WTC11 (cell line): Measurements from ENCODE around the gene ZFP36L1. TPM values are rescaled to one million over a fixed set of nuclear protein-coding genes. Genes with fewer than 3 reads are reported as not detected.
"Not testable (repeated sequence)": the region's sequence is repeated elsewhere in the genome, so short reads cannot be mapped to it uniquely, and the experiment has no call there.

Experiments used
- ATAC-seq: fragments of 200-7000 bp; cut with Tn5 transposase; 2 replicates; pipeline ENCODE4 v1.10.0; 2021; ENCODE audit warnings: mild to moderate bottlenecking, moderate library complexity
- CTCF ChIA-PET: fragments of 300-600 bp; sonication (Branson Sonifier 250); formaldehyde crosslinking; loops from one replicate; lab custom pipeline; 2021; ENCODE audit warnings: antibody characterized with exemption; lab: Charles Lee
- POLR2A ChIA-PET: fragments of 350-600 bp; sonication (Branson Sonifier 250); formaldehyde crosslinking; loops from one replicate; lab custom pipeline; 2021; ENCODE audit warnings: antibody characterized with exemption; lab: Charles Lee
- DNase-seq: peaks from one replicate; pipeline ENCODE4 v3.0.0; 2021; ENCODE audit warnings: low spot score
- H3K27ac Mint-ChIP-seq: 2 replicates; pipeline ENCODE4 v1.8.0; 2021; ENCODE audit warnings: mixed read lengths
- H3K27me3 Mint-ChIP-seq: 2 replicates; pipeline ENCODE4 v1.8.0; 2021; ENCODE audit warnings: low read depth, mild to moderate bottlenecking, moderate library complexity, mixed read lengths
- H3K36me3 Mint-ChIP-seq: 2 replicates; pipeline ENCODE4 v1.8.0; 2021; ENCODE audit warnings: mixed read lengths
- H3K4me1 Mint-ChIP-seq: 2 replicates; pipeline ENCODE4 v1.8.0; 2022; ENCODE audit warnings: mixed read lengths
- H3K4me3 Mint-ChIP-seq: 2 replicates; pipeline ENCODE4 v1.8.0; 2021; ENCODE audit warnings: mild to moderate bottlenecking, moderate library complexity, mixed read lengths
- H3K9me3 Mint-ChIP-seq: 2 replicates; pipeline ENCODE4 v1.8.0; 2021; ENCODE audit warnings: mixed read lengths
- AR ChIP-seq: fragments of 250-450 bp; sonication (Bioruptor Pico); IDR thresholded peaks from 2 replicates; pipeline ENCODE4 v1.9.0; 2021; ENCODE audit warnings: mild to moderate bottlenecking
- ATF3 ChIP-seq: sonication (generic); formaldehyde crosslinking; conservative IDR thresholded peaks from 2 replicates; pipeline ENCODE4 v1.8.1; 2022; ENCODE audit warnings: mild to moderate bottlenecking, missing genetic modification reagents
- CBFB ChIP-seq: sonication (generic); formaldehyde crosslinking; IDR thresholded peaks from 2 replicates; pipeline ENCODE4 v1.8.1; 2022; ENCODE audit warnings: mild to moderate bottlenecking, low read depth, missing genetic modification reagents
- E2F5 ChIP-seq: sonication (generic); formaldehyde crosslinking; IDR thresholded peaks from 2 replicates; pipeline ENCODE4 v1.8.1; 2022; ENCODE audit warnings: mild to moderate bottlenecking, moderate library complexity, missing genetic modification reagents
- GTF2I ChIP-seq: fragments of 250-450 bp; sonication (Bioruptor Pico); conservative IDR thresholded peaks from 2 replicates; pipeline ENCODE4 v1.4.0; 2021; ENCODE audit warnings: mild to moderate bottlenecking
- HMGA2 ChIP-seq: fragments of 250-450 bp; sonication (Bioruptor Pico); IDR thresholded peaks from 2 replicates; pipeline ENCODE4 v1.4.0; 2021; ENCODE audit warnings: mild to moderate bottlenecking, moderate library complexity
- KAT7 ChIP-seq: sonication (generic); formaldehyde crosslinking; IDR thresholded peaks from 2 replicates; pipeline ENCODE4 v1.8.1; 2023; ENCODE audit warnings: missing genetic modification reagents, mild to moderate bottlenecking, borderline replicate concordance
- NR3C1 ChIP-seq: sonication (generic); formaldehyde crosslinking; conservative IDR thresholded peaks from 2 replicates; pipeline ENCODE4 v1.8.1; 2023; ENCODE audit warnings: low read depth, mild to moderate bottlenecking, missing genetic modification reagents
- OVOL2 ChIP-seq: fragments of 250-450 bp; sonication (Bioruptor Pico); IDR thresholded peaks from 2 replicates; pipeline ENCODE4 v1.9.0; 2021; ENCODE audit warnings: mild to moderate bottlenecking, borderline replicate concordance
- PRDM15 ChIP-seq: sonication (generic); formaldehyde crosslinking; IDR thresholded peaks from 2 replicates; pipeline ENCODE4 v1.8.0; 2022; ENCODE audit warnings: missing genetic modification reagents
- SMAD3 ChIP-seq: sonication (generic); formaldehyde crosslinking; IDR thresholded peaks from 2 replicates; pipeline ENCODE4 v1.8.0; 2022; ENCODE audit warnings: missing genetic modification reagents, mild to moderate bottlenecking, borderline replicate concordance
- TCF7 ChIP-seq: sonication (generic); formaldehyde crosslinking; IDR thresholded peaks from 2 replicates; pipeline ENCODE4 v1.8.0; 2022; ENCODE audit warnings: mild to moderate bottlenecking, low read depth, missing genetic modification reagents, moderate library complexity
- TEAD1 ChIP-seq: sonication (generic); formaldehyde crosslinking; IDR thresholded peaks from 2 replicates; pipeline ENCODE4 v1.8.0; 2022; ENCODE audit warnings: mild to moderate bottlenecking, missing genetic modification reagents
- ZNF396 ChIP-seq: fragments of 250-450 bp; sonication (Bioruptor Pico); IDR thresholded peaks from 2 replicates; pipeline ENCODE4 v1.8.0; 2021; ENCODE audit warnings: mild to moderate bottlenecking, moderate library complexity, borderline replicate concordance
- ZNF532 ChIP-seq: fragments of 250-450 bp; sonication (Bioruptor Pico); IDR thresholded peaks from 2 replicates; pipeline ENCODE4 v1.9.0; 2021; ENCODE audit warnings: mild to moderate bottlenecking, borderline replicate concordance
- total RNA-seq: library from RNA; stranded (reverse); gene quantifications from 3 replicates; pipeline ENCODE4 v1.2.3, GENCODE V29; 2021

ZFP36L1 gene
- total RNA-seq, 1 experiment from 2014 or later: 132 TPM

- H3K27me3 Mint-ChIP-seq: no peaks in the 10 kb centered on the region; the same call in 1 of the 2 replicates
- TF ChIP-seq ZNF396 (CRISPR knock-in tag) (no peak), PRDM15 (CRISPR knock-in tag) (peak; percentile 83)
- DNase-seq (no peak), ATAC-seq (peak; percentile 44)
- ChIA-PET POLR2A (interaction anchor here (0.7 kb wide), 1 partner anchor 208 kb away, joined by 6 read pairs; no protein-coding TSS in a partner anchor), CTCF (interaction anchor here (1.0 to 1.6 kb wide), 3 partner anchors 9 to 27 kb away, joined by 3 to 6 read pairs (median 3); partner anchors contain the start of gene ZFP36L1)
- H3K36me3 Mint-ChIP-seq: no peaks in the 10 kb centered on the region
- H3K27ac Mint-ChIP-seq: no peak overlapping the region
- no peak overlapping the region for H3K4me3 Mint-ChIP-seq
- no peaks in the 10 kb centered on the region for H3K9me3 Mint-ChIP-seq
- H3K4me1 Mint-ChIP-seq: peaks cover 25% of the 10 kb centered on the region
Measured at GRCh38 chr14:68766299-68767247, 26.3 kb downstream of the ZFP36L1 start.

- H3K36me3 Mint-ChIP-seq, H3K27ac Mint-ChIP-seq, H3K4me3 Mint-ChIP-seq, H3K27me3 Mint-ChIP-seq, H3K9me3 Mint-ChIP-seq, ATAC-seq, DNase-seq: not testable (repeated sequence)
- ChIA-PET POLR2A (interaction anchor here (1.0 kb wide), 1 partner anchor 47 kb away, joined by 3 read pairs; no protein-coding TSS in a partner anchor), CTCF (interaction anchor here (1.0 to 2.0 kb wide), 10 partner anchors 11 to 180 kb away, joined by 3 to 12 read pairs (median 5); no protein-coding TSS in a partner anchor)
- peaks cover 25% of the 10 kb centered on the region for H3K4me1 Mint-ChIP-seq
Measured at GRCh38 chr14:68763843-68764242, 29.0 kb downstream of the ZFP36L1 start.

GRCh38 chr14:68762953-68763764 lies 29.7 kb downstream of the ZFP36L1 start:
- ATAC-seq (peak; percentile 91), DNase-seq (peak; percentile 66)
- ChIA-PET CTCF (interaction anchor here (0.6 to 2.0 kb wide), 23 partner anchors 12 to 743 kb away, joined by 3 to 12 read pairs (median 4); no protein-coding TSS in a partner anchor), POLR2A (interaction anchor here (0.7 to 1.2 kb wide), 5 partner anchors 8 to 1262 kb away, joined by 3 to 12 read pairs (median 5); partner anchors contain the start of gene ZFP36L1)
- H3K4me3 Mint-ChIP-seq: no peak overlapping the region
- H3K36me3 Mint-ChIP-seq: no peaks in the 10 kb centered on the region
- H3K27ac Mint-ChIP-seq: no peak overlapping the region
- no peaks in the 10 kb centered on the region for H3K9me3 Mint-ChIP-seq
- H3K27me3 Mint-ChIP-seq: no peaks in the 10 kb centered on the region
- H3K4me1 Mint-ChIP-seq: peaks cover 25% of the 10 kb centered on the region
- no peak for TF ChIP-seq KAT7 (CRISPR knock-in tag)
- TF ChIP-seq AR: no peak
- no peak for TF ChIP-seq OVOL2
- TF ChIP-seq NR3C1 (CRISPR knock-in tag): no peak
- no peak for TF ChIP-seq ZNF532 (CRISPR knock-in tag)
- no peak for TF ChIP-seq TEAD1 (CRISPR knock-in tag)
- no peak for TF ChIP-seq TCF7 (CRISPR knock-in tag)
- TF ChIP-seq HMGA2: no peak
- TF ChIP-seq SMAD3 (CRISPR knock-in tag): no peak
- no peak for TF ChIP-seq CBFB
- TF ChIP-seq GTF2I (CRISPR knock-in tag): no peak
- no peak for TF ChIP-seq ATF3 (CRISPR knock-in tag)
- TF ChIP-seq E2F5: no peak
